K562 (cell line): Measurements from ENCODE around the gene VWDE. TPM values are rescaled to one million over a fixed set of nuclear protein-coding genes. Genes with fewer than 3 reads are reported as not detected.

Experiments
- AFF1 ChIP-seq, 2 experiments: fragments of 450-650 bp; IDR thresholded peaks; 2 replicates each; pipeline ENCODE4 v1.6.1; 2018; ENCODE audit warnings: mild to moderate bottlenecking in 2 of 2, low read depth in 1 of 2; ENCODE audit not compliant: partially characterized antibody in 2 of 2
- C11orf30 ChIP-seq: fragments of 450-650 bp; IDR thresholded peaks from 2 replicates; pipeline ENCODE4 v1.6.1; 2016; ENCODE audit warnings: low read depth, mild to moderate bottlenecking
- HNRNPL ChIP-seq: fragments of 200-400 bp; formaldehyde crosslinking; IDR thresholded peaks from 2 replicates; pipeline ENCODE4 v1.6.1; 2017; ENCODE audit warnings: low read depth, mild to moderate bottlenecking, low read length
- MAFG ChIP-seq: fragments of 450-650 bp; conservative IDR thresholded peaks from 2 replicates; pipeline ENCODE4 v1.6.1; 2016; ENCODE audit warnings: missing genetic modification characterization, missing compliant biosample characterization
- MGA ChIP-seq: fragments of 450-650 bp; IDR thresholded peaks from 2 replicates; pipeline ENCODE4 v1.6.1; 2016; ENCODE audit warnings: mild to moderate bottlenecking, moderate library complexity
- NFATC3 ChIP-seq: fragments of 450-650 bp; IDR thresholded peaks from 2 replicates; pipeline ENCODE4 v1.6.1; 2017; ENCODE audit warnings: mild to moderate bottlenecking
- NR2F6 ChIP-seq: fragments of 450-650 bp; formaldehyde crosslinking; IDR thresholded peaks from 2 replicates; pipeline ENCODE4 v1.4.0; 2020; ENCODE audit warnings: mild to moderate bottlenecking
- TEAD4 ChIP-seq, 2 experiments: sonication (generic) in 1 of 2; formaldehyde crosslinking in 1 of 2; IDR thresholded peaks; 2 replicates each; pipeline versions ENCODE4 v1.6.1 to v1.8.0; 2012 to 2022; ENCODE audit warnings: borderline replicate concordance in 1 of 2, inconsistent platforms in 1 of 2, low read length in 1 of 2, mild to moderate bottlenecking in 1 of 2, missing genetic modification reagents in 1 of 2
- polyA plus RNA-seq, 8 experiments: library from polyadenylated mRNA; depleted of rRNA in 4 of 8; stranded (reverse) in 5 of 8; unstranded in 3 of 8; fragments of >200 nt; fragmentation: Nextera tagmentation in 2 of 8; fragmentation: Illumina TruSeq in 1 of 8; extraction: Ambion mirVana in 2 of 8; extraction: Trizol in 1 of 8; gene quantifications; 2 replicates each; pipeline versions ENCODE4 v1.2.1 to v1.2.3, GENCODE V29; 2011 to 2014; ENCODE audit warnings: inconsistent platforms in 1 of 8, missing spikeins in 1 of 8
- total RNA-seq, 7 experiments: library from RNA; depleted of rRNA in 6 of 7; stranded (reverse); fragments of >200 nt in 6 of 7; fragmentation: Illumina TruSeq in 2 of 7; extraction: Trizol in 2 of 7; gene quantifications; 2 replicates each; pipeline versions ENCODE4 v1.2.1 to v1.2.3, GENCODE V29; 2011 to 2021; ENCODE audit warnings: low replicate concordance in 1 of 7

The VWDE gene
- total and polyA plus RNA-seq, 9 of the 15 experiments (the other 6 are each of a cell fraction or from before 2014, with no cell fraction given): 40.6 to 162 (median 95.2) TPM

- TF ChIP-seq AFF1 (IDR thresholded peaks at IDR 0.05; ENCODE audit: low read depth in 1 of 2, partially characterized antibody in 2 of 2): no peak
- TF ChIP-seq NR2F6 (CRISPR knock-in tag): no peak
- no peak for TF ChIP-seq NFATC3
- peak; percentile 63; the same call in 1 of the 2 replicates for TF ChIP-seq MAFG (tag)
- TF ChIP-seq TEAD4 (IDR thresholded peaks at IDR 0.05; ENCODE audit: low read length): no peak
- no peak for TF ChIP-seq TEAD4 (CRISPR knock-in tag; IDR thresholded peaks at IDR 0.05; ENCODE audit: borderline replicate concordance)
- peak; percentile 79 for TF ChIP-seq C11orf30
- TF ChIP-seq MGA: no peak
- no peak for TF ChIP-seq HNRNPL
- TF ChIP-seq, all 486 proteins: peak for 6
Measured at GRCh38 chr7:12305502-12305901, 98.2 kb downstream of the VWDE start (continued).
